CD4-positive, alpha-beta T cell treated with Interferon alpha-2 for 1 hour (primary cell): ENCODE data around the gene SAMD4A.
A peak's percentile ranks its signal among the peaks of the same experiment; 100 is the strongest.

Experiments used
- DNase-seq, 2 donors: peaks; one replicate each; pipeline ENCODE4 v3.0.0-alpha.2; 2020 to 2022

The SAMD4A gene

GRCh38 chr14:54565785-54566409 is 1.0 kb upstream of the SAMD4A start:
- DNase-seq, result peak; percentile 85 to 89

GRCh38 chr14:54567224-54567638 is 303 bp downstream of the SAMD4A start:
- no peak for DNase-seq

GRCh38 chr14:54567639-54568561 is 972 bp downstream of the SAMD4A start:
- DNase-seq, result peak; percentile 51 to 59

GRCh38 chr14:54568821-54569595 is 2.1 kb downstream of the SAMD4A start:
- DNase-seq, result no peak

- no peak for DNase-seq
Measured at GRCh38 chr14:54570047-54570446, 3.1 kb downstream of the SAMD4A start.

- no peak for DNase-seq
Measured at GRCh38 chr14:54570631-54571415, 3.9 kb downstream of the SAMD4A start.

- peak in 1 of 2 donors; percentile 31 for DNase-seq
Measured at GRCh38 chr14:54572316-54572715, 5.4 kb downstream of the SAMD4A start.

GRCh38 chr14:54574528-54574927 is 7.6 kb downstream of the SAMD4A start:
- DNase-seq, result no peak

- DNase-seq, result no peak
Measured at GRCh38 chr14:54577494-54577893, 10.6 kb downstream of the SAMD4A start.

GRCh38 chr14:54577977-54578376 is 11.0 kb downstream of the SAMD4A start:
- no peak for DNase-seq

GRCh38 chr14:54579621-54580020 is 12.7 kb downstream of the SAMD4A start:
- no peak for DNase-seq

- no peak for DNase-seq
Measured at GRCh38 chr14:54580933-54581332, 14.0 kb downstream of the SAMD4A start.

- DNase-seq, result no peak
Measured at GRCh38 chr14:54582334-54582733, 15.4 kb downstream of the SAMD4A start.

GRCh38 chr14:54584097-54584496 is 17.2 kb downstream of the SAMD4A start:
- no peak for DNase-seq

GRCh38 chr14:54585214-54585613 is 18.3 kb downstream of the SAMD4A start:
- DNase-seq, result no peak

GRCh38 chr14:54589076-54589475 is 22.1 kb downstream of the SAMD4A start:
- DNase-seq, result no peak

GRCh38 chr14:54589843-54590242 is 22.9 kb downstream of the SAMD4A start:
- DNase-seq, result no peak

GRCh38 chr14:54590481-54590880 is 23.6 kb downstream of the SAMD4A start:
- DNase-seq, result no peak

GRCh38 chr14:54591461-54591860 is 24.5 kb downstream of the SAMD4A start:
- DNase-seq, result no peak

- DNase-seq, result no peak
Measured at GRCh38 chr14:54591866-54592265, 24.9 kb downstream of the SAMD4A start.

- DNase-seq, result no peak
Measured at GRCh38 chr14:54593860-54594259, 26.9 kb downstream of the SAMD4A start.

- DNase-seq, result no peak
Measured at GRCh38 chr14:54594537-54594936, 27.6 kb downstream of the SAMD4A start.
